Astrocyte of the cerebellum (primary cell): ENCODE data around the gene OTULINL.

Experiments used
- DNase-seq: peaks from one replicate; pipeline ENCODE4 v3.0.0-alpha.2; 2011; ENCODE audit warnings: low read depth
- H3K4me3 ChIP-seq: 2 replicates; pipeline ENCODE4 v1.5.1; 2011; ENCODE audit warnings: mild to moderate bottlenecking, low read depth, low read length, moderate library complexity
- CTCF ChIP-seq: IDR thresholded peaks from 2 replicates; pipeline ENCODE4 v1.5.1; 2012; ENCODE audit warnings: low read length, low read depth, moderate library complexity, mild to moderate bottlenecking; ENCODE audit errors: missing control alignments
- in situ Hi-C: cut with HindIII; loops from 2 replicates; pipeline ENCODE4 v1.10.0; 2017; ENCODE audit warnings: low sequenced_read_pairs

Gene OTULINL

GRCh38 chr5:14588145-14588544, 6.6 kb downstream of the OTULINL start:
- in situ Hi-C loops = no loop called here
- no peak for DNase-seq
- H3K4me3 ChIP-seq = no peak overlapping the region
- no peak for TF ChIP-seq CTCF

GRCh38 chr5:14588758-14589543, 7.4 kb downstream of the OTULINL start:
- no peak for TF ChIP-seq CTCF
- in situ Hi-C loops = no loop called here
- no peak for DNase-seq
- no peak overlapping the region for H3K4me3 ChIP-seq

DNA sequence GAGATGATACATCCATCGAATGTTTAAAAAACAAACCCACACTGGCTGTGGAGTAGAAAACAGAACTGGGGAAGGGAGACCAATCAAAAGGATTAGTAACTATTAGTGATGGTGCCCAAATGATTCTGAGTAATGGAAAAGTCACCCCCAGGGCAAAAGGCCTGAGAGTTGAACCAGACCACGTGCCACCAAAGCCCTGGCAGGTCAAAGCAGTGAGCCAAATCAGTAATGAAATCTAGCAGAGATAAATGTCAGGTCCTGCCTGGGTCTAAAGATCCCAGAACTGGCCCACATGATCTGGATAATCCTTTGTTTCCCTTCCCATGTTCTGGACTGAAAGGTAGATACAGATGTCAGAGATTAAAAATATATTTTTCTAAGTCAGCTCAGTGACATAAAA, 9.4 kb downstream of the OTULINL start:
- no peak overlapping the region for H3K4me3 ChIP-seq
- no peak for DNase-seq
- no peak for TF ChIP-seq CTCF
- in situ Hi-C loops = no loop called here

DNA sequence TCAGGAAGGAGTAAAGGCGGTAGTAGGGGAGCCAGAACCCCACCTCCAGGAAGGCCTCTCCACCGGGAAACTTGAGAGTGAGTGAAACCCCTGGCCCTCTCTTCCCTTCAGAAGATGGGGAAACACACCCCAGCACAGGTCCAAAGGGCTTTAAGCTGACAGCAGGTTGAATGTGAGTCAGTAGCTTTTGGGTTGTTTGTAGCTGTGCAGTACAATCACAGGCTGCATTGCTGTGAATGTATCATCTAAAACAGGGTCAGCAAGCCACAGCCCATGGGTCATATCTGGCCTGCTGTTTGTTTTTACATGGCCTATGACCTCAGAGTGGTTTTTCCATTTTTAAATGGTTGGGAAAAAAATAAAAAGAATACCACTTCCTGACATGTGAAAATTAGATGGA, 10.0 kb downstream of the OTULINL start:
- DNase-seq = no peak
- no peak overlapping the region for H3K4me3 ChIP-seq
- in situ Hi-C loops = no loop called here
- no peak for TF ChIP-seq CTCF

DNA sequence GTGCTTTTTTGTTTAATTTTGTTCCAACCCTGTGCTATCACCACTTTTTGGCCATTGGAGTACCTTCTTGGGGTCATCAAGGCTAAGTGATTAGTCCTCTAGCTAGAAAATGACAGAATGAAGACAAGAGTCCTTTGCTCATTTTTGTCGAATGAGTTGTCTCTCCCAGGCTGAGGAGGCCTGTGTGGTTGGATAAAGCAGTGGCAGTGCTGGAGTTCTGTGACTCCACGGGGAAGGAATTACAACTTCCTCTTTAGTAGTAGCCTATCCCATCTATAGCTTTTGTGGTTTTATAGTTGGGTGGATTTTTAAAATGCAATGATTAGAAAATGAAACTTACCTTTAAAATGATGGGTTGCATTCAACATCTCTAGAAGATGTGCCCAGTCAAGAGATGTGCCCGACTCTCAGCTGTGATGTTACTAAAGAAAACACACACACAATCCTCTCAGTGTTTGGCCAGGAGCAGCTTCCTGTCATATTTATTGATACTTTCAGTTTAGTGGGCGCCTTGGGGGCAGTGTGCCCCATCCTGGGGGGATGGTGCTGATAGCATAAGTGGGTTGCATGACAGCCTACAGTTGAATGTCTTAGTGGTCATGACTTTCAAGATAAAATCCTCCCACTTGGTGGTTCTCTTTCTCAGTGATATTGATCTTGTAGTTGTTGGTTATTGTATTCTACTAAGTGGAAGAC, 11.9 kb downstream of the OTULINL start:
- no peak for DNase-seq
- TF ChIP-seq CTCF = no peak
- in situ Hi-C loops = no loop called here
- no peak overlapping the region for H3K4me3 ChIP-seq

DNA sequence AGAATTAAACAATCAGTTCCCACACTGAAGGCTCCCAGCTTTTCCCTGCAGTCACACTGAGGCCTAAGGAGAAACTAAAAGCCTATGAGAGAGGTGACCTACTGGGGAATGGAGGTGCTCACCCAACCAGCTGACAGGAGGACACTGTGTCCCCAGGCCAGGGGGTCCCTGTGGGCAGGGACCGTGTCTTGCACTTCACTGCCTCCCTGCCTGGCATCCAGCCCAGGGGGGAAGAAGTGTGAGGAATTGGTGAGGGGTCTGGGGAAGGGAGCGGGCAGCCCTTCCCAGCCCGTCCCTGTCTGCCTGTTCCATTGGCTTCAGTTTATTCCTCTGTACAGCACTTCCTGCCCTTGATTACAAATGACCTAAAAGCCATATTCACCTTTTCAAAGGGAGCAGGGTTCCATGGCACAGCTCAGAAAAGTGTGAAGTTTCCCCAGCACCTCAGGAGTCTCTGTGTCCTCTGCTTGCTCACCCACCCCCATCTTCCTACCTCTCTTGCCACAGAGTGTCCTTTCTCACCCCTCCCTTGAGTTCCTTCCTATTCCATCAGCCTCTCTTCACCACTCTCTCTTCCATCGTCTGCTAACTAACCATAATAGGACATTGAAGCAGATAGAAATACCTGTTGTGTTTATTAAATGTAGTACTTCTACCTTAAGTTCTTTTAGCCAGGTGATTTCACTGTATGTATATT, 12.9 kb downstream of the OTULINL start:
- no peak for DNase-seq
- in situ Hi-C loops = no loop called here
- H3K4me3 ChIP-seq = no peak overlapping the region
- no peak for TF ChIP-seq CTCF
